Astrocyte (in vitro differentiated cells and primary cell): ENCODE results near the gene PPP1R37. TPM values are rescaled to one million over a fixed set of nuclear protein-coding genes. Genes with fewer than 3 reads are reported as not detected.
A peak's percentile ranks its signal among the peaks of the same experiment; 100 is the strongest.

Source experiments
- DNase-seq: peaks from one replicate; pipeline ENCODE4 v3.0.0-alpha.2; 2010; ENCODE audit warnings: low read depth
- FAIRE-seq: peaks from 2 replicates; lab custom pipeline; 2011; peaks lifted over from hg19 to GRCh38; lab: Jason Lieb, UNC
- H2AFZ ChIP-seq: 2 replicates; pipeline ENCODE4 v1.6.0; 2012; ENCODE audit warnings: low read depth, low read length, inconsistent platforms
- H3K27ac ChIP-seq: 2 replicates; pipeline ENCODE4 v1.5.1; 2011; ENCODE audit warnings: low read depth, low read length, inconsistent platforms
- H3K27me3 ChIP-seq: 2 replicates; pipeline ENCODE4 v1.6.0; 2011; ENCODE audit warnings: low read length, inconsistent platforms; ENCODE audit not compliant: insufficient read depth
- H3K36me3 ChIP-seq: 2 replicates; pipeline ENCODE4 v1.5.1; 2011; ENCODE audit warnings: low read length, inconsistent platforms; ENCODE audit not compliant: insufficient read depth
- H3K4me1 ChIP-seq: 2 replicates; pipeline ENCODE4 v1.5.1; 2011; ENCODE audit warnings: low read length, inconsistent platforms; ENCODE audit not compliant: insufficient read depth
- H3K4me2 ChIP-seq: 2 replicates; pipeline ENCODE4 v1.6.0; 2012; ENCODE audit warnings: low read length, inconsistent platforms
- H3K4me3 ChIP-seq: 2 replicates; pipeline ENCODE4 v1.5.1; 2011; ENCODE audit warnings: low read depth, mild to moderate bottlenecking, low read length, inconsistent platforms; ENCODE audit not compliant: insufficient read depth
- H3K79me2 ChIP-seq: 2 replicates; pipeline ENCODE4 v1.6.0; 2012; ENCODE audit warnings: mild to moderate bottlenecking, low read length, inconsistent platforms; ENCODE audit not compliant: insufficient read depth
- H3K9ac ChIP-seq: 2 replicates; pipeline ENCODE4 v1.6.0; 2012; ENCODE audit warnings: mild to moderate bottlenecking, low read length, inconsistent platforms
- H3K9me3 ChIP-seq: 2 replicates; pipeline ENCODE4 v1.5.1; 2012; ENCODE audit warnings: low read depth, mild to moderate bottlenecking, low read length, inconsistent platforms; ENCODE audit not compliant: insufficient read depth
- H4K20me1 ChIP-seq: 2 replicates; pipeline ENCODE4 v1.6.0; 2012; ENCODE audit warnings: low read length, inconsistent platforms; ENCODE audit not compliant: insufficient read depth
- H3K27ac Mint-ChIP-seq: one replicate; pipeline ENCODE4 v1.8.0; 2021; ENCODE audit warnings: mild to moderate bottlenecking, mixed read lengths; ENCODE audit not compliant: unreplicated experiment
- H3K27me3 Mint-ChIP-seq: one replicate; pipeline ENCODE4 v1.8.0; 2021; ENCODE audit warnings: low read depth, mixed read lengths; ENCODE audit not compliant: unreplicated experiment
- H3K36me3 Mint-ChIP-seq: one replicate; pipeline ENCODE4 v1.8.0; 2021; ENCODE audit warnings: low read depth, mixed read lengths; ENCODE audit not compliant: unreplicated experiment
- H3K4me1 Mint-ChIP-seq: one replicate; pipeline ENCODE4 v1.8.0; 2021; ENCODE audit warnings: low read depth, mixed read lengths; ENCODE audit not compliant: unreplicated experiment
- H3K4me3 Mint-ChIP-seq: one replicate; pipeline ENCODE4 v1.8.0; 2021; ENCODE audit warnings: mild to moderate bottlenecking, moderate library complexity, mixed read lengths; ENCODE audit not compliant: unreplicated experiment
- H3K9me3 Mint-ChIP-seq: one replicate; pipeline ENCODE4 v1.8.0; 2021; ENCODE audit warnings: mild to moderate bottlenecking, mixed read lengths; ENCODE audit not compliant: unreplicated experiment
- CTCF ChIP-seq: IDR thresholded peaks from 2 replicates; pipeline ENCODE4 v1.5.1; 2011; ENCODE audit warnings: low read depth, mild to moderate bottlenecking, inconsistent platforms, low read length, moderate library complexity; ENCODE audit not compliant: insufficient read depth
- EZH2 ChIP-seq: IDR thresholded peaks from 2 replicates; pipeline ENCODE4 v1.6.1; 2012; ENCODE audit warnings: mild to moderate bottlenecking, low read length, inconsistent platforms; ENCODE audit not compliant: insufficient read depth
- total RNA-seq: library from RNA; stranded (reverse); gene quantifications from 2 replicates; pipeline ENCODE4 v1.2.1, GENCODE V29; 2021

The PPP1R37 gene
- total RNA-seq, 1 donor from 2014 or later: 29.1 TPM

- H3K27me3 ChIP-seq: no peaks in the 10 kb centered on the region
- Mint-ChIP-seq H3K4me3 (no peak overlapping the region), H3K36me3 (peaks cover 16% of the 10 kb centered on the region), H3K27ac (no peak overlapping the region), H3K4me1 (no peaks in the 10 kb centered on the region), H3K9me3 (no peaks in the 10 kb centered on the region), H3K27me3 (no peaks in the 10 kb centered on the region)
- H3K4me2 ChIP-seq: no peak overlapping the region
- H3K4me1 ChIP-seq: peaks cover 4% of the 10 kb centered on the region
- FAIRE-seq: no peak
- no peak for DNase-seq
- TF ChIP-seq EZH2 (no peak), CTCF (no peak)
- peaks cover 33% of the 10 kb centered on the region for H3K36me3 ChIP-seq
- no peaks in the 10 kb centered on the region for H3K9me3 ChIP-seq
- H3K4me3 ChIP-seq: no peak overlapping the region
- peaks cover 3% of the 10 kb centered on the region for H3K79me2 ChIP-seq
- peaks cover 66% of the 10 kb centered on the region for H4K20me1 ChIP-seq
- H3K9ac ChIP-seq: no peak overlapping the region
- H3K27ac ChIP-seq: no peak overlapping the region
- H2AFZ ChIP-seq: no peak overlapping the region
Measured at GRCh38 chr19:45058622-45059159, 34.3 kb upstream of the PPP1R37 start.

DNA sequence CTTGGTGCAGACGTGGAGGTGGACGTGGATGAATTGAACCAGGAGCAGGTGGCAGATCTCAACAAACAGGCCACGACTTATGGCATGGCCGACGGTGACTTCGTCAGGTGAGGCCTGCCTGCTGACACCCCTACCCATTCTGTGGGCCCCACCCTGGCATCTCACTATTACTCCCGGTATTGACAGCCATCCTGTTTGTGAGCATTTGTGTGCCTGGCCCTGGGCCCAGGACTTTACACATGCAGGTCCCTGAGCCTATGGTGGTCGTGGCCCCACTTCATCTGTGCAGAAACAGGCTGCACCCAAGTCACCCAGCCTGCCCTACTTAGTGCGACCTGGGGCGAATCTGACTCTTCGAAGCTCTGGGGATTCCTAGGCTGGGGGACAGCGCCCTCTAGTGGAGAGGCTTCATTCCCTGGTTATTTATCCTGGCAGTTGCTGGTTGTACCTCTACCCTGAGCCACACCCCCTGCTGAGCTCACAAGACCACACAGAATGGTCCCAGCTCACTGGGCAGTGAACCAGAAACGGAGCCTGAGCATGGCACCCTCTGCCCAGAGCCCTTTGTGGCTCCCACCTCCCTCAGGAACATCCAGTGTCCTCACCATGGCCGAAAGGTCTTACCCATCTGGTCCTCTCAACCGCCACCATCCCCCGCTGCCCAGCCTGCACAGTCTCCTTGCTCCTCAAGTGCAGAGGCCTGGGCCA is 33.6 kb upstream of the PPP1R37 start:
- Histone ChIP-seq H2AFZ (no peak overlapping the region), H3K4me2 (no peak overlapping the region), H3K9me3 (no peaks in the 10 kb centered on the region), H3K9ac (no peak overlapping the region), H3K36me3 (peaks cover 31% of the 10 kb centered on the region), H3K27me3 (no peaks in the 10 kb centered on the region), H3K4me3 (no peak overlapping the region), H3K27ac (no peak overlapping the region), H4K20me1 (peaks cover 60% of the 10 kb centered on the region), H3K4me1 (peaks cover 4% of the 10 kb centered on the region), H3K79me2 (no peaks in the 10 kb centered on the region)
- DNase-seq (peak; percentile 41), FAIRE-seq (no peak)
- Mint-ChIP-seq H3K4me3 (no peak overlapping the region), H3K36me3 (peaks cover 14% of the 10 kb centered on the region), H3K27ac (no peak overlapping the region), H3K9me3 (no peaks in the 10 kb centered on the region), H3K27me3 (no peaks in the 10 kb centered on the region), H3K4me1 (no peaks in the 10 kb centered on the region)
- no peak for TF ChIP-seq EZH2
- peak; percentile 83 for TF ChIP-seq CTCF

DNA sequence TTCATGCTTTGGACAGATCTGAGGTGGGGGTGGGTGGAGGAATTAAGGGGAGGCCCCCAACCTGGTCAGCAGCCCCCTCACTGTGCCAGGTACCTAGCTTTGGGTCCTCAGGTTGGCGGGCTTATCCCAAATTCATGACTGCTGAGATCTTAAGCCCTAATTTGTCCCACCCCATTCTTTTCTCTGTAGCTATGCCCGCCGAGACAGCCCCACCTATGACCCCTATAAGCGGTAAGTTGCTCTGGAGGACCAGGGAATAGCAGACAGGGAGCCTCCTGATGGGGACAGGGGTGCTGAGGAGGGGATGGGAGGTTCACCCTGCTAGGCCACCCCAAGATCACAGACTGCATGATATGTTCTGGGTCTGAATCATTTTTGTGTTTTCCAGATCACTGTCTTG is 31.0 kb upstream of the PPP1R37 start:
- no peak overlapping the region for H3K27ac ChIP-seq
- H3K9ac ChIP-seq: no peak overlapping the region
- no peaks in the 10 kb centered on the region for H3K4me1 Mint-ChIP-seq
- peaks cover 12% of the 10 kb centered on the region for H3K36me3 Mint-ChIP-seq
- H3K4me1 ChIP-seq: peaks cover 4% of the 10 kb centered on the region
- peaks cover 30% of the 10 kb centered on the region for H3K36me3 ChIP-seq
- H3K4me3 Mint-ChIP-seq: no peak overlapping the region
- no peaks in the 10 kb centered on the region for H3K27me3 ChIP-seq
- H3K27ac Mint-ChIP-seq: no peak overlapping the region
- peaks cover 12% of the 10 kb centered on the region for H3K79me2 ChIP-seq
- H3K27me3 Mint-ChIP-seq: no peaks in the 10 kb centered on the region
- no peak for DNase-seq
- no peaks in the 10 kb centered on the region for H3K9me3 ChIP-seq
- H3K4me3 ChIP-seq: no peak overlapping the region
- H3K9me3 Mint-ChIP-seq: no peaks in the 10 kb centered on the region
- no peak for FAIRE-seq
- H4K20me1 ChIP-seq: peaks cover 48% of the 10 kb centered on the region
- H3K4me2 ChIP-seq: no peak overlapping the region
- TF ChIP-seq CTCF (no peak), EZH2 (no peak)
- H2AFZ ChIP-seq: no peak overlapping the region
